K562 (cell line): ENCODE measurements around the gene ANKRD60. TPM values are rescaled to one million over a fixed set of nuclear protein-coding genes. Genes with fewer than 3 reads are reported as not detected.

Experiments used
- ATAC-seq: fragments of 200-7000 bp; cut with Tn5 transposase; 3 replicates; pipeline ENCODE4 v1.9.1; 2020; ENCODE audit warnings: moderate library complexity
- BruUV-seq: library from RNA; stranded (reverse); fragments of 400-500 nt; replicated peaks from 2 replicates; lab custom pipeline; 2021; lab: Mats Ljungman, UMichigan
- CTCF ChIA-PET: fragments of 300-600 bp; formaldehyde crosslinking; extraction: SDS; loops from one replicate; lab custom pipeline; 2021; ENCODE audit warnings: low intra/inter-chr PET ratio; lab: Yijun Ruan, JAX
- POLR2A ChIA-PET: fragments of 300-600, 350-650 bp; sonication (Branson Sonifier 250); formaldehyde crosslinking; extraction: SDS; loops from one replicate; lab custom pipeline; 2021; ENCODE audit warnings: antibody characterized with exemption, inconsistent platforms; lab: Yijun Ruan, JAX
- DNase-seq, 4 experiments: peaks; one replicate each; pipeline versions ENCODE4 v3.0.0 to v3.0.0-alpha.2; 2011 to 2018; ENCODE audit warnings: low spot score in 3 of 4, mixed read lengths in 3 of 4; ENCODE audit errors: extremely low read depth in 1 of 4
- FAIRE-seq: peaks from 2 replicates; lab custom pipeline; 2011; peaks lifted over from hg19 to GRCh38; lab: Jason Lieb, UNC
- H2AFZ ChIP-seq: 2 replicates; pipeline ENCODE4 v1.6.0; 2011; ENCODE audit warnings: low read depth, low read length, control low read depth, inconsistent platforms
- H3K27ac ChIP-seq: fragments of 200-600 bp; 3 replicates; pipeline ENCODE4 v1.8.0; 2011; ENCODE audit warnings: low read depth, mild to moderate bottlenecking, control low read depth, inconsistent platforms, low read length, moderate library complexity, mixed read lengths; ENCODE audit errors: extremely low read depth
- H3K27me3 ChIP-seq, 2 experiments: fragments of 300-600 bp in 1 of 2; 2 replicates in 1 of 2; 3 replicates in 1 of 2; pipeline versions ENCODE4 v1.6.0 to v1.8.0; 2011; ENCODE audit warnings: inconsistent platforms in 2 of 2, low read length in 2 of 2, mild to moderate bottlenecking in 1 of 2, mixed read lengths in 1 of 2, moderate library complexity in 1 of 2; ENCODE audit not compliant: control insufficient read depth in 2 of 2, insufficient read depth in 2 of 2
- H3K36me3 ChIP-seq: fragments of 300-600 bp; 3 replicates; pipeline ENCODE4 v1.8.0; 2011; ENCODE audit warnings: mild to moderate bottlenecking, low read length, inconsistent platforms; ENCODE audit not compliant: control insufficient read depth, insufficient read depth
- H3K4me1 ChIP-seq, 2 experiments: fragments of 200-600 bp in 1 of 2; replicated peaks in 1 of 2; 2 replicates in 1 of 2; 3 replicates in 1 of 2; pipeline versions ENCODE4 v1.5.1 to v1.8.0; 2011; ENCODE audit warnings: inconsistent platforms in 2 of 2, low read length in 2 of 2, mild to moderate bottlenecking in 1 of 2, mixed read lengths in 1 of 2, moderate library complexity in 1 of 2; ENCODE audit not compliant: control insufficient read depth in 2 of 2, insufficient read depth in 2 of 2
- H3K4me2 ChIP-seq: 2 replicates; pipeline ENCODE4 v1.6.1; 2011; ENCODE audit warnings: low read length, control low read depth, inconsistent platforms, mixed read lengths; ENCODE audit not compliant: insufficient read depth
- H3K4me3 ChIP-seq: fragments of 200-600 bp; sonication (generic), shearing (Covaris generic); 2 replicates; pipeline ENCODE4 v1.5.1; 2016; ENCODE audit warnings: control low read depth, inconsistent platforms
- H3K79me2 ChIP-seq: fragments of 200-600 bp; 3 replicates; pipeline ENCODE4 v1.8.0; 2011; ENCODE audit warnings: low read length, inconsistent platforms; ENCODE audit not compliant: control insufficient read depth, insufficient read depth
- H3K9ac ChIP-seq, 2 experiments: 2 replicates each; pipeline versions ENCODE4 v1.6.0 to v1.6.1; 2011; ENCODE audit warnings: low read depth in 2 of 2, low read length in 2 of 2, control low read depth in 1 of 2, inconsistent platforms in 1 of 2, mild to moderate bottlenecking in 1 of 2, mixed read lengths in 1 of 2; ENCODE audit not compliant: insufficient read depth in 1 of 2
- H3K9me1 ChIP-seq: one replicate; pipeline ENCODE4 v1.6.0; 2011; ENCODE audit warnings: inconsistent platforms, mild to moderate bottlenecking, low read length, moderate library complexity; ENCODE audit not compliant: control insufficient read depth, insufficient read depth
- H3K9me3 ChIP-seq: replicated peaks from 2 replicates; pipeline ENCODE4 v1.5.1; 2011; ENCODE audit warnings: low read depth, low read length, inconsistent platforms; ENCODE audit not compliant: control insufficient read depth, insufficient read depth
- H4K20me1 ChIP-seq: replicated peaks from 2 replicates; pipeline ENCODE4 v1.6.1; 2011; ENCODE audit warnings: low read length, inconsistent platforms, mixed read lengths; ENCODE audit not compliant: control insufficient read depth, insufficient read depth
- CBX2 ChIP-seq: fragments of 200-600 bp; sonication (generic); IDR thresholded peaks from one replicate; pipeline ENCODE4 v1.6.1; 2012; ENCODE audit warnings: mild to moderate bottlenecking, low read length, inconsistent platforms; ENCODE audit not compliant: insufficient read depth, poor library complexity, severe bottlenecking
- CBX8 ChIP-seq: fragments of 200-600 bp; sonication (generic); IDR thresholded peaks from 2 replicates; pipeline ENCODE4 v1.6.1; 2012; ENCODE audit warnings: borderline replicate concordance, mixed run types, low read depth, mild to moderate bottlenecking, moderate library complexity, mixed read lengths, low read length, control low read depth, inconsistent platforms; ENCODE audit not compliant: poor library complexity, severe bottlenecking; ENCODE audit errors: extremely low read depth
- CREB5 ChIP-seq: fragments of 250-450 bp; sonication (Bioruptor Pico); IDR thresholded peaks from 2 replicates; pipeline ENCODE4 v1.5.0; 2020; ENCODE audit warnings: mild to moderate bottlenecking
- TSHZ1 ChIP-seq: fragments of 250-450 bp; sonication (Bioruptor Pico); IDR thresholded peaks from 2 replicates; pipeline ENCODE4 v1.4.0; 2020; ENCODE audit warnings: mild to moderate bottlenecking, moderate library complexity
- ZBTB7A ChIP-seq: IDR thresholded peaks from 2 replicates; pipeline ENCODE4 v1.6.1; 2011; ENCODE audit warnings: low read depth, mild to moderate bottlenecking, low read length, moderate library complexity, borderline replicate concordance; ENCODE audit not compliant: control insufficient read depth
- ZNF717 ChIP-seq: fragments of 250-450 bp; sonication (Bioruptor Pico); IDR thresholded peaks from 2 replicates; pipeline ENCODE4 v1.5.0; 2021
- WGBS: fragments of 100-300 bp; shearing (Covaris generic); methylation state at CpG from one replicate; pipeline ENCODE4 v1.1.6; 2016; ENCODE audit warnings: low coverage, mixed read lengths; ENCODE audit not compliant: insufficient coverage; ENCODE audit errors: missing lambda C conversion rate; 5-methylcytosine and 5-hydroxymethylcytosine counted together
- in situ Hi-C: fragments of 300-500 bp; cut with MboI; formaldehyde crosslinking; loops from 4 replicates; pipeline ENCODE4 v1.15.0; 2018; ENCODE audit warnings: inconsistent platforms, mixed read lengths
- intact Hi-C: fragments of 100-400 bp; cut with micrococcal nuclease; formaldehyde crosslinking; loops from 2 replicates; pipeline ENCODE4 v1.14.2; 2022
- polyA plus RNA-seq, 8 experiments: library from polyadenylated mRNA; depleted of rRNA in 4 of 8; stranded (reverse) in 5 of 8; unstranded in 3 of 8; fragments of >200 nt; fragmentation: Nextera tagmentation in 2 of 8; fragmentation: Illumina TruSeq in 1 of 8; extraction: Ambion mirVana in 2 of 8; extraction: Trizol in 1 of 8; gene quantifications; 2 replicates each; pipeline versions ENCODE4 v1.2.1 to v1.2.3, GENCODE V29; 2011 to 2014; ENCODE audit warnings: inconsistent platforms in 1 of 8, missing spikeins in 1 of 8
- total RNA-seq, 7 experiments: library from RNA; depleted of rRNA in 6 of 7; stranded (reverse); fragments of >200 nt in 6 of 7; fragmentation: Illumina TruSeq in 2 of 7; extraction: Trizol in 2 of 7; gene quantifications; 2 replicates each; pipeline versions ENCODE4 v1.2.1 to v1.2.3, GENCODE V29; 2011 to 2021; ENCODE audit warnings: low replicate concordance in 1 of 7

ANKRD60 gene
- total and polyA plus RNA-seq, 9 of the 15 experiments (the other 6 are each of a cell fraction or from before 2014, with no cell fraction given): not detected

- TF ChIP-seq TSHZ1 (CRISPR knock-in tag) (no peak), ZNF717 (no peak), CREB5 (CRISPR knock-in tag) (no peak)
Observed at GRCh38 chr20:58231683-58232082, 3.2 kb upstream of the ANKRD60 start (continued).

GRCh38 chr20:58229198-58229798 is 845 bp upstream of the ANKRD60 start:
- FAIRE-seq: no peak
- intact Hi-C loops (no loop called here), in situ Hi-C loops (loop anchor here (25.0 kb wide), 2 partner anchors 408 to 583 kb away; no protein-coding TSS in a partner anchor)
- H3K9ac ChIP-seq: no peak overlapping the region
- BruUV-seq: no TSS peak
- WGBS: 50% methylated on average over 14 of the region's 14 CpGs
- TF ChIP-seq CBX8 (peak; percentile 97), ZBTB7A (no peak), CBX2 (peak; percentile 92)
- no peak overlapping the region for H2AFZ ChIP-seq
- H3K79me2 ChIP-seq: no peaks in the 10 kb centered on the region
- peaks cover 38 to 46% of the 10 kb centered on the region in 2 experiments for H3K27me3 ChIP-seq
- H3K27ac ChIP-seq: no peak overlapping the region
- no peaks in the 10 kb centered on the region for H3K9me3 ChIP-seq
- no peaks in the 10 kb centered on the region for H3K9me1 ChIP-seq
- H3K36me3 ChIP-seq: no peaks in the 10 kb centered on the region
- ChIA-PET CTCF (no interaction called here), POLR2A (interaction anchor here (0.6 kb wide), 1 partner anchor 568 kb away, joined by 3 read pairs; no protein-coding TSS in a partner anchor)
- no peak overlapping the region for H3K4me3 ChIP-seq
- ATAC-seq: no peak
- H3K4me2 ChIP-seq: no peak overlapping the region; the same call in 1 of the 2 replicates
- 0 out of 2 replicates have a peak, but pooled peaks cover 4% of the 10 kb centered on the region for H4K20me1 ChIP-seq
- DNase-seq: no peak
- H3K4me1 ChIP-seq: peaks cover 0 to 8% of the 10 kb centered on the region in 2 experiments; a peak in 2 of 5 replicates
